Measurements from ENCODE around the gene PIK3R2. TPM values are rescaled to one million over a fixed set of nuclear protein-coding genes. Genes with fewer than 3 reads are reported as not detected.
A peak's percentile ranks its signal among the peaks of the same experiment; 100 is the strongest.
"Not testable (repeated sequence)": the region's sequence is repeated elsewhere in the genome, so short reads cannot be mapped to it uniquely, and the experiment has no call there.

Gene PIK3R2
- total RNA-seq, 1 experiment from 2014 or later = 37.6 TPM

DNA sequence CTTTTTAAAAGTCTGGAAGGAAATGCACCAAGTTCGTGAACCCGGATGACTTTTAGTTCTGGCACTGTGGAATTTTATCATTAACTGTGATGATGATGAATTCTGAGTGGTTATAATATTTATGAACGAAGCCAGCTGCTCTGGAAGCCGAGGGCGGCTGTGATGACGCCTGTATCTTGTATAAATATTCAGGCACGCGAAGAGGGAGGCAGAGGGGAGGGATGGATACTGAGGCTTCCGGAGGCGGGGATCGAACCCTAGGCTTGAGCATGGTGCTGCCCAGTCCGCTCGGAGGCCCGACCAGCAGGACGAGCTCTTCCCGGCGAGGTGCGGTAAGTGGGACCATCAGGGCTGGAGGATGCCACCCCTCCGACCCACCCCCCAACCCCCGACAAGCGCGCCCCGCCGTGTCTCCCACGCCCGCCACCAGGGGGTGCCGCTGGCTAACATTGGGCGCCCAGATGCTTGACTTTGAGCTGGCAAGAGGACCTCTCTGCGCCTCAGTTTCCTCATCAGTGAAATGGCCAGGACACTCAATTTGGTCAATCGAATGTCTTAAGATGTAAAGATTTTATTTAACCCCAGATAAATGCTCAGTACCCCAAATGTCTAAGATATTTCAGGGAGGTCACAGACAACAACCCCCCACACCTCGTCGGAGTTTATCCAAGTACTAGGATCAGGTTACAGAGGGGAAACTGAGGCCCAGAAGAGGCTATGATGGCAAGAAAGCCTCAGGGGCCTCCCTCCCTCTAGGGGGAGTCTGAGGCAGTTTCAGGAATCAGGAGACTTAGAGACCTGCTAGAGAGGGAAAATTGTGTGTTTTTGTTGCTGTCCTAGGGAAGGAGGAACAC is 55.4 kb downstream of the PIK3R2 start:
- TF ChIP-seq, protein P1, sequence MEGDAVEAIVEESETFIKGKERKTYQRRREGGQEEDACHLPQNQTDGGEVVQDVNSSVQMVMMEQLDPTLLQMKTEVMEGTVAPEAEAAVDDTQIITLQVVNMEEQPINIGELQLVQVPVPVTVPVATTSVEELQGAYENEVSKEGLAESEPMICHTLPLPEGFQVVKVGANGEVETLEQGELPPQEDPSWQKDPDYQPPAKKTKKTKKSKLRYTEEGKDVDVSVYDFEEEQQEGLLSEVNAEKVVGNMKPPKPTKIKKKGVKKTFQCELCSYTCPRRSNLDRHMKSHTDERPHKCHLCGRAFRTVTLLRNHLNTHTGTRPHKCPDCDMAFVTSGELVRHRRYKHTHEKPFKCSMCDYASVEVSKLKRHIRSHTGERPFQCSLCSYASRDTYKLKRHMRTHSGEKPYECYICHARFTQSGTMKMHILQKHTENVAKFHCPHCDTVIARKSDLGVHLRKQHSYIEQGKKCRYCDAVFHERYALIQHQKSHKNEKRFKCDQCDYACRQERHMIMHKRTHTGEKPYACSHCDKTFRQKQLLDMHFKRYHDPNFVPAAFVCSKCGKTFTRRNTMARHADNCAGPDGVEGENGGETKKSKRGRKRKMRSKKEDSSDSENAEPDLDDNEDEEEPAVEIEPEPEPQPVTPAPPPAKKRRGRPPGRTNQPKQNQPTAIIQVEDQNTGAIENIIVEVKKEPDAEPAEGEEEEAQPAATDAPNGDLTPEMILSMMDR (IDR thresholded peaks at IDR 0.05) = peak; percentile 85
- TF ChIP-seq TCF7L2 (IDR thresholded peaks at IDR 0.05; ENCODE audit: low read depth, low read length) = no peak
- Histone ChIP-seq H3K27me3 (ENCODE audit: control insufficient read depth, insufficient read depth, low read length) (no peaks in the 10 kb centered on the region), H3K4me1 (ENCODE audit: control insufficient read depth, insufficient read depth, low read length) (peaks cover 3% of the 10 kb centered on the region; the same call in 1 of the 2 replicates), H3K9me3 (ENCODE audit: control insufficient read depth, insufficient read depth, low read depth, low read length) (no peaks in the 10 kb centered on the region), H3K4me3 (ENCODE audit: low read depth in 2 of 2, low read length in 2 of 2) (peak overlapping the region in 1 of 2 experiments; percentile 30; a peak in 2 of 4 replicates), H3K36me3 (ENCODE audit: control insufficient read depth, insufficient read depth, low read length) (no peaks in the 10 kb centered on the region; the same call in 1 of the 2 replicates), H3K27ac (ENCODE audit: low read length) (no peak overlapping the region)
- no peak for ATAC-seq
- no peak for DNase-seq (ENCODE audit: low read depth, low spot score)
- ChIA-PET CTCF (interaction anchor here (0.5 to 1.3 kb wide), 10 partner anchors 16 to 194 kb away, joined by 4 to 10 read pairs (median 6); no protein-coding TSS in a partner anchor), POLR2A (no interaction called here)
- in situ Hi-C loops (cut with HindIII; ENCODE audit: low pct_unique_long_range_greater_than_20kb, low sequenced_read_pairs) (no loop called here), intact Hi-C loops (cut with micrococcal nuclease; ENCODE audit: unreplicated experiment) (loop anchor here (5.0 kb wide), 1 partner anchor 44 kb away; no protein-coding TSS in a partner anchor)
- BruUV-seq (replicated peaks) = no TSS peak

DNA sequence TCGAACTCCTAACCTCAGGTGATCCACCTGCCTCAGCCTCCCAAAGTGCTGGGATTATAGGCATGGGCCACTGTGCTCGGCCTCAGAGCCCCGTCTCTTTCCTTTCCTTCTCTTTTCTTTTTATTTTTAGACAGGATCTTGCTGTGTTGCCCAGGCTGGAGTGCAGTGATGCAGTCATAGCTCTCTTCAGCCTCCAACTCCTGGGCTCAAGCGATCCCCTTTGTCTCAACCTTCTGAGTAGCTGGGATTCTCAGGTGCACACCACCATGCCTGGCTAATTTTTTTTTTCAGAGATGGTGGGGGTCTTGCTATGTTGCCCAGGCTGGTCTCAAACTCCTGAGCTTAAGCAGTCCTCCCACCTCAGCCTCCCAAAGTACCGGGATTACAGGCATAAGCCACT is 56.9 kb downstream of the PIK3R2 start:
- ATAC-seq; DNase-seq (ENCODE audit: low read depth, low spot score); POLR2A ChIA-PET; H3K36me3 ChIP-seq (ENCODE audit: control insufficient read depth, insufficient read depth, low read length); H3K4me1 ChIP-seq (ENCODE audit: control insufficient read depth, insufficient read depth, low read length); H3K27ac ChIP-seq (ENCODE audit: low read length); H3K27me3 ChIP-seq (ENCODE audit: control insufficient read depth, insufficient read depth, low read length); H3K4me3 ChIP-seq (ENCODE audit: low read depth in 2 of 2, low read length in 2 of 2); H3K9me3 ChIP-seq (ENCODE audit: control insufficient read depth, insufficient read depth, low read depth, low read length); in situ Hi-C loops (cut with HindIII; ENCODE audit: low pct_unique_long_range_greater_than_20kb, low sequenced_read_pairs); BruUV-seq (replicated peaks): not testable (repeated sequence)
- intact Hi-C loops (cut with micrococcal nuclease; ENCODE audit: unreplicated experiment) = loop anchor here (5.0 kb wide), 1 partner anchor 42 kb away; no protein-coding TSS in a partner anchor
- CTCF ChIA-PET = interaction anchor here (0.6 to 1.6 kb wide), 2 partner anchors 42 to 68 kb away, joined by 5 to 9 read pairs; no protein-coding TSS in a partner anchor

DNA sequence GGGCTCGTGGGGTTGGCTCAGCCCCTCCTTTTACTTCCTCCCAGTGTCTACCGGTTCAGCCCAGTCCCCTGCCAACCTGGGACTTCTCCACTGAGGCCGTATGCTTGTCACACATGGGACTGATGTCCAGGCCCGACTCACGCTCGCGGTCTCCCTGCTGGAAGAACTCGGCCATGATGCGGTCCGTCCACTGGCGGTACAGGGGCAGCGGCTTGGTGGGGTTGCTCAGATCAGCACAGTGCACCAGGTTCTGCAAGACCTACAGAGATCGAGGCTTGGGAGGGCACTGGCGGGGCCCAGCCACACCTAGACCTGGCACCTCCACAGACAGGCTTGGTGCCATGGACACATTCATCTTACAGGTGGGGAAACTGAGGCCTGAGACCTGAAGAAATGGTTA is 58.7 kb downstream of the PIK3R2 start:
- Histone ChIP-seq H3K27ac (ENCODE audit: low read length) (no peak overlapping the region), H3K36me3 (ENCODE audit: control insufficient read depth, insufficient read depth, low read length) (no peaks in the 10 kb centered on the region), H3K4me3 (ENCODE audit: low read depth in 2 of 2, low read length in 2 of 2) (no peak overlapping the region), H3K27me3 (ENCODE audit: control insufficient read depth, insufficient read depth, low read length) (no peaks in the 10 kb centered on the region), H3K4me1 (ENCODE audit: control insufficient read depth, insufficient read depth, low read length) (no peaks in the 10 kb centered on the region), H3K9me3 (ENCODE audit: control insufficient read depth, insufficient read depth, low read depth, low read length) (no peaks in the 10 kb centered on the region)
- intact Hi-C loops (cut with micrococcal nuclease; ENCODE audit: unreplicated experiment) (no loop called here), in situ Hi-C loops (cut with HindIII; ENCODE audit: low pct_unique_long_range_greater_than_20kb, low sequenced_read_pairs) (no loop called here)
- CTCF ChIA-PET = no interaction called here
- TF ChIP-seq, protein P2, sequence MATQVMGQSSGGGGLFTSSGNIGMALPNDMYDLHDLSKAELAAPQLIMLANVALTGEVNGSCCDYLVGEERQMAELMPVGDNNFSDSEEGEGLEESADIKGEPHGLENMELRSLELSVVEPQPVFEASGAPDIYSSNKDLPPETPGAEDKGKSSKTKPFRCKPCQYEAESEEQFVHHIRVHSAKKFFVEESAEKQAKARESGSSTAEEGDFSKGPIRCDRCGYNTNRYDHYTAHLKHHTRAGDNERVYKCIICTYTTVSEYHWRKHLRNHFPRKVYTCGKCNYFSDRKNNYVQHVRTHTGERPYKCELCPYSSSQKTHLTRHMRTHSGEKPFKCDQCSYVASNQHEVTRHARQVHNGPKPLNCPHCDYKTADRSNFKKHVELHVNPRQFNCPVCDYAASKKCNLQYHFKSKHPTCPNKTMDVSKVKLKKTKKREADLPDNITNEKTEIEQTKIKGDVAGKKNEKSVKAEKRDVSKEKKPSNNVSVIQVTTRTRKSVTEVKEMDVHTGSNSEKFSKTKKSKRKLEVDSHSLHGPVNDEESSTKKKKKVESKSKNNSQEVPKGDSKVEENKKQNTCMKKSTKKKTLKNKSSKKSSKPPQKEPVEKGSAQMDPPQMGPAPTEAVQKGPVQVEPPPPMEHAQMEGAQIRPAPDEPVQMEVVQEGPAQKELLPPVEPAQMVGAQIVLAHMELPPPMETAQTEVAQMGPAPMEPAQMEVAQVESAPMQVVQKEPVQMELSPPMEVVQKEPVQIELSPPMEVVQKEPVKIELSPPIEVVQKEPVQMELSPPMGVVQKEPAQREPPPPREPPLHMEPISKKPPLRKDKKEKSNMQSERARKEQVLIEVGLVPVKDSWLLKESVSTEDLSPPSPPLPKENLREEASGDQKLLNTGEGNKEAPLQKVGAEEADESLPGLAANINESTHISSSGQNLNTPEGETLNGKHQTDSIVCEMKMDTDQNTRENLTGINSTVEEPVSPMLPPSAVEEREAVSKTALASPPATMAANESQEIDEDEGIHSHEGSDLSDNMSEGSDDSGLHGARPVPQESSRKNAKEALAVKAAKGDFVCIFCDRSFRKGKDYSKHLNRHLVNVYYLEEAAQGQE (IDR thresholded peaks at IDR 0.05; ENCODE audit: insufficient read depth in 1 of 2, low read depth in 2 of 2, low read length in 1 of 2) = no peak
- TF ChIP-seq, protein P1 (IDR thresholded peaks at IDR 0.05) = no peak
- TF ChIP-seq SIN3A (IDR thresholded peaks at IDR 0.05; ENCODE audit: borderline replicate concordance, insufficient read depth, low read depth, low read length) (no peak), TCF7L2 (IDR thresholded peaks at IDR 0.05; ENCODE audit: low read depth, low read length) (no peak), POLR2AphosphoS5 (IDR thresholded peaks at IDR 0.05; ENCODE audit: low read depth, low read length) (no peak)
- ATAC-seq (no peak), DNase-seq (ENCODE audit: low read depth, low spot score) (no peak)
- POLR2A ChIA-PET = interaction anchor here (0.6 kb wide), 1 partner anchor 14 kb away, joined by 4 read pairs; no protein-coding TSS in a partner anchor
- no TSS peak for BruUV-seq (replicated peaks)

Data from Panc1 (cell line).